ENCODE results near the gene TP53TG3E.
A peak's percentile ranks its signal among the peaks of the same experiment; 100 is the strongest.
"Not testable (repeated sequence)": the region's sequence is repeated elsewhere in the genome, so short reads cannot be mapped to it uniquely, and the experiment has no call there.

TP53TG3E gene, protein sequence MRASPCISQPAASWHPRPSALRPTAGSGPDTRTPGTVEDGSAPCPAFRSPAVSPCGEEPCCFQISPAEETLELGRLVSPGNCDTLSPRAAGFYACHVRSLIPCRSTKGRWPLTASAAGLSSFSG

GRCh38 chr16:33304006-33304405 lies at the start of gene TP53TG3E:
Gene TP53TG3E, plus strand, starts transcription at chr16:33304306. Its CDS starts 68 bp downstream, at chr16:33304374.
- not testable (repeated sequence) for DNase-seq (ENCODE audit: low read depth in 1 of 2, low spot score in 1 of 2)

DNA sequence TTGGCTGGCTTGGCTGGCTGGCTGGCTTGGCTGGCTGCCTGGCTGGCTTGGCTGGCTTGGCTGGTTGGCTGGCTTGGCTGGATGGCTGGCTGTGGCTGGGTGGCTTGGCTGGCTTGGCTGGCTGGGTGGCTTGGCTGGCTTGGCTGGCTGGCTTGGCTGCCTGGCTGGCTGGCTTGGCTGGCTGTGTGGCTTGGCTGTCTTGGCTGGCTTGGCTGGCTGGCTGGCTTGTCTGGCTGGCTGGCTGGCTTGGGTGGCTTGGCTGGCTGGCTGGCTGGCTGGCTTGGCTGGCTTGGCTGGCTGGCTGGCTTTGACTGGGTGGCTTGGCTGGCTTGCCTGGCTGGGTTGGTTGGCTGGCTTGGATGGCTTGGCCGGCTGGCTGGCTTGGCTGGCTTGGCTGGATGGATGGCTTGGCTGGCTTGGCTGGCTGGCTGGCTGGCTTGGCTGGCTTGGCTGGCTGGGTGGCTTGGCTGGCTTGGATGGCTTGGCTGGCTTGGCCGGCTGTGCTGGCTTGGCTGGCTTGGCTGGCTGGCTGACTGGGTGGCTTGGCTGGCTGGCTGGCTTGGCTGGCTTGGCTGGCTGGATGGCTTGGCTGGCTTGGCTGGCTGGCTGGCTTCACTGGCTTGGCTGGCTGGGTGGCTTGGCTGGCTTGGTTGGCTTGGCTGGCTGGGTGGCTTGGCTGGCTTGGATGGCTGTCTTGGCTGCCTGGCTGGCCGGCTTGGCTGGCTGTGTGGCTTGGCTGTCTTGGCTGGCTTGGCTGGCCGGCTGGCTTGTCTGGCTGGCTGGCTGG lies 32.3 kb downstream of the TP53TG3E start:
- DNase-seq (ENCODE audit: low read depth in 1 of 2, low spot score in 1 of 2) = peak; percentile 27 to 52

DNA sequence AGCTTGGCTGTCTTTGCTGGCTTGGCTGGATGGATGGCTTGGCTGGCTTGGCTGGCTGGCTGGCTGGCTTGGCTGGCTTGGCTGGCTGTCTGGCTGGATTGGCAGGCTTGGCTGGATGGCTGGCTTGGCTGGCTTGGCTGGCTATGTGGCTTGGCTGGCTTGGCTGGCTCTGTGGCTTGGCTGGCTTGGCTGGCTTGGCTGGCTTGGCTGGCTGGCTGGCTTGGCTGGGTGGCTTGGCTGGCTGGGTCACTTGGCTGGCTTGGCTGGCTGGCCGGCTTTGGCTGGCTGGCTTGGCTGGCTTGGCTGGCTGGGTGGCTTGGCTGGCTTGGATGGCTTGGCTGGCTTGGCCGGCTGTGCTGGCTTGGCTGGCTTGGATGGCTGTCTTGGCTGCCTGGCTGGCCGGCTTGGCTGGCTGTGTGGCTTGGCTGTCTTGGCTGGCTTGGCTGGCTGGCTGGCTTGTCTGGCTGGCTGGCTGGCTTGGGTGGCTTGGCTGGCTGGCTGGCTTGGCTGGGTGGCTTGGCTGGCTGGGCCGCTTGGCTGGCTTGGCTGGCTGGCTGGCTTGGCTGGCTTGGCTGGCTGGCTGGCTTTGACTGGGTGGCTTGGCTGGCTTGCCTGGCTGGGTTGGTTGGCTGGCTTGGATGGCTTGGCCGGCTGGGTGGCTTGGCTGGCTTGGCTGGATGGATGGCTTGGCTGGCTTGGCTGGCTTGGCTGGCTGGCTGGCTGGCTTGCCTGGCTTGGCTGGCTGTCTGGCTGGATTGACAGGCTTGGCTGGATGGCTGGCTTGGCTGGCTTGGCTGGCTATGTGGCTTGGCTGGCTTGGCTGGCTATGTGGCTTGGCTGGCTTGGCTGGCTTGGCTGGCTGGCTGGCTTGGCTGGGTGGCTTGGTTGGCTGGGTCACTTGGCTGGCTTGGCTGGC lies 33.8 kb downstream of the TP53TG3E start:
- peak; percentile 14 to 45 for DNase-seq (ENCODE audit: low read depth in 1 of 2, low spot score in 1 of 2)

GRCh38 chr16:33338543-33338951 lies 34.4 kb downstream of the TP53TG3E start:
- peak; percentile 10 to 22 for DNase-seq (ENCODE audit: low read depth in 1 of 2, low spot score in 1 of 2)

DNA sequence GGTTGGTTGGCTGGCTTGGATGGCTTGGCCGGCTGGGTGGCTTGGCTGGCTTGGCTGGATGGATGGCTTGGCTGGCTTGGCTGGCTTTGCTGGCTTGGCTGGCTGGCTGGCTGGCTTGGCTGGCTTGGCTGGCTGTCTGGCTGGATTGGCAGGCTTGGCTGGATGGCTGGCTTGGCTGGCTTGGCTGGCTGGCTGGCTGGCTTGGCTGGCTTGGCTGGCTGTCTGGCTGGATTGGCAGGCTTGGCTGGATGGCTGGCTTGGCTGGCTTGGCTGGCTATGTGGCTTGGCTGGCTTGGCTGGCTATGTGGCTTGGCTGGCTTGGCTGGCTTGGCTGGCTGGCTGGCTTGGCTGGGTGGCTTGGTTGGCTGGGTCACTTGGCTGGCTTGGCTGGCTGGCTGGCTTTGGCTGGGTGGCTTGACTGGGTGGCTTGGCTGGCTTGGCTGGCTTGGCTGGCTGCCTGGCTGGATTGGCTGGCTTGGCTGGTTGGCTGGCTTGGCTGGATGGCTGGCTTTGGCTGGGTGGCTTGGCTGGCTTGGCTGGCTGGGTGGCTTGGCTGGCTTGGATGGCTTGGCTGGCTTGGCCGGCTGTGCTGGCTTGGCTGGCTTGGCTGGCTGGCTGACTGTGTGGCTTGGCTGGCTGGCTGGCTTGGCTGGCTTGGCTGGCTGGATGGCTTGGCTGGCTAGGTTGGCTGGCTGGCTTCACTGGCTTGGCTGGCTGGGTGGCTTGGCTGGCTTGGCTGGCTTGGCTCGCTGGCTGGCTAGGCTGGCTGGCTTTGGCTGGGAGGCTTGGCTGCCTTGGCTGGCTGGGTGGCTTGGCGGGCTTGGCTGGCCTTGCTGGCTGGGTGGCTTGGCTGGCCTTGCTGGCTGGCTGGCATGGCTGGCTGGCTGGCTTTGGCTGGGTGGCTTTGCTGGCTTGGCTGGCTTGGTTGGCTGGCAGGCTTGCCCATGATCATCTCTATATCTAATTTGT lies 35.3 kb downstream of the TP53TG3E start:
- DNase-seq (ENCODE audit: low read depth in 1 of 2, low spot score in 1 of 2) = peak; percentile 13 to 51

Measured in stimulated activated CD4-positive, alpha-beta T cell treated with anti-CD3 and anti-CD28 coated beads, Interleukin-15, amount 100 ng/mL, for 1 hour (primary cell).